Measurements from ENCODE around the gene CRTC1.

CRTC1 gene

GRCh38 chr19:18751571-18751970 lies 68.1 kb downstream of the CRTC1 start:
- no peak for DNase-seq

GRCh38 chr19:18754501-18754900 lies 71.0 kb downstream of the CRTC1 start:
- no peak for DNase-seq

GRCh38 chr19:18756896-18757295 lies 73.4 kb downstream of the CRTC1 start:
- no peak for DNase-seq

- no peak for DNase-seq
Measured at GRCh38 chr19:18759304-18759994, 76.0 kb downstream of the CRTC1 start.

GRCh38 chr19:18759995-18760426 lies 76.5 kb downstream of the CRTC1 start:
- DNase-seq = no peak

- no peak for DNase-seq
Measured at GRCh38 chr19:18760440-18761383, 77.2 kb downstream of the CRTC1 start.

- DNase-seq = no peak
Measured at GRCh38 chr19:18761531-18762110, 78.1 kb downstream of the CRTC1 start.

GRCh38 chr19:18762125-18763023 lies 78.9 kb downstream of the CRTC1 start:
- DNase-seq = no peak

GRCh38 chr19:18763674-18764590 lies 80.5 kb downstream of the CRTC1 start:
- DNase-seq = no peak

GRCh38 chr19:18764591-18765051 lies 81.1 kb downstream of the CRTC1 start:
- DNase-seq = no peak

GRCh38 chr19:18765224-18765623 lies 81.7 kb downstream of the CRTC1 start:
- DNase-seq = no peak

- DNase-seq = no peak
Measured at GRCh38 chr19:18768046-18768771, 84.7 kb downstream of the CRTC1 start.

GRCh38 chr19:18768997-18769891 lies 85.8 kb downstream of the CRTC1 start:
- DNase-seq = no peak

- no peak for DNase-seq
Measured at GRCh38 chr19:18769989-18770528, 86.6 kb downstream of the CRTC1 start.

GRCh38 chr19:18770663-18771327 lies 87.3 kb downstream of the CRTC1 start:
- no peak for DNase-seq

- no peak for DNase-seq
Measured at GRCh38 chr19:18771328-18772242, 88.1 kb downstream of the CRTC1 start.

Data from stimulated activated CD4-positive, alpha-beta T cell treated with anti-CD3 and anti-CD28 coated beads, Interleukin-15, amount 100 ng/mL, for 24 hours (primary cell).